HepG2 (cell line): ENCODE data around the gene GUCA1A. TPM values are rescaled to one million over a fixed set of nuclear protein-coding genes. Genes with fewer than 3 reads are reported as not detected.

ENCODE experiments used
- ATAC-seq: fragments of 200-7000 bp; cut with Tn5 transposase; 3 replicates; pipeline ENCODE4 v1.9.1; 2020; ENCODE audit warnings: mild to moderate bottlenecking, moderate library complexity
- BruUV-seq: library from RNA; stranded (reverse); fragments of 400-500 nt; replicated peaks from 2 replicates; lab custom pipeline; 2021; lab: Mats Ljungman, UMichigan
- CTCF ChIA-PET: fragments of 300-600 bp; formaldehyde crosslinking; extraction: SDS; loops from one replicate; lab custom pipeline; 2021; ENCODE audit warnings: low total read pairs, inconsistent platforms, low intra/inter-chr PET ratio; lab: Yijun Ruan, JAX
- POLR2A ChIA-PET: fragments of 350-600 bp; sonication (Branson Sonifier 250); formaldehyde crosslinking; loops from one replicate; lab custom pipeline; 2020; ENCODE audit warnings: antibody characterized with exemption, inconsistent platforms; lab: Yijun Ruan, JAX
- DNase-seq: peaks from one replicate; pipeline ENCODE4 v3.0.0-alpha.2; 2015; ENCODE audit warnings: low spot score
- FAIRE-seq: peaks from 3 replicates; lab custom pipeline; 2011; peaks lifted over from hg19 to GRCh38; lab: Jason Lieb, UNC
- H2AFZ ChIP-seq: one replicate; pipeline ENCODE4 v1.6.1; 2011; ENCODE audit warnings: low read length, inconsistent platforms
- H3K27ac ChIP-seq: fragments of 300-600 bp; 3 replicates; pipeline ENCODE4 v1.8.0; 2011; ENCODE audit warnings: mixed run types, mild to moderate bottlenecking, mixed read lengths, low read length, inconsistent platforms; ENCODE audit not compliant: insufficient read depth; ENCODE audit errors: extremely low read length
- H3K27me3 ChIP-seq, 2 experiments: fragments of 200-600 bp in 1 of 2; 2 replicates in 1 of 2; 3 replicates in 1 of 2; pipeline versions ENCODE4 v1.6.0 to v1.8.0; 2011; ENCODE audit warnings: low read length in 2 of 2, mild to moderate bottlenecking in 2 of 2, moderate library complexity in 2 of 2, inconsistent platforms in 1 of 2; ENCODE audit not compliant: insufficient read depth in 2 of 2, control insufficient read depth in 1 of 2
- H3K36me3 ChIP-seq, 2 experiments: fragments of 200-600 bp in 1 of 2; replicated peaks in 1 of 2; 2 replicates in 1 of 2; 3 replicates in 1 of 2; pipeline versions ENCODE4 v1.5.1 to v1.8.0; 2011; ENCODE audit warnings: low read length in 2 of 2, inconsistent platforms in 1 of 2; ENCODE audit not compliant: insufficient read depth in 2 of 2, control insufficient read depth in 1 of 2
- H3K4me1 ChIP-seq: 2 replicates; pipeline ENCODE4 v1.5.1; 2012; ENCODE audit warnings: low read length, inconsistent platforms; ENCODE audit not compliant: insufficient read depth
- H3K4me2 ChIP-seq: 2 replicates; pipeline ENCODE4 v1.6.0; 2011; ENCODE audit warnings: low read depth, low read length, inconsistent platforms
- H3K4me3 ChIP-seq, 3 experiments: fragments of 200-600 bp in 1 of 3; sonication (generic), shearing (Covaris generic) in 1 of 3; replicated peaks in 1 of 3; 2 replicates each; pipeline ENCODE4 v1.5.1; 2011 to 2016; ENCODE audit warnings: low read length in 3 of 3, inconsistent platforms in 2 of 3, low read depth in 2 of 3, mild to moderate bottlenecking in 2 of 3, control low read depth in 1 of 3, mixed read lengths in 1 of 3; ENCODE audit not compliant: insufficient read depth in 1 of 3
- H3K79me2 ChIP-seq: one replicate; pipeline ENCODE4 v1.6.1; 2011; ENCODE audit warnings: low read length, inconsistent platforms; ENCODE audit not compliant: insufficient read depth
- H3K9ac ChIP-seq: 2 replicates; pipeline ENCODE4 v1.6.0; 2011; ENCODE audit warnings: mild to moderate bottlenecking, low read depth, low read length, inconsistent platforms; ENCODE audit not compliant: insufficient read depth
- H3K9me3 ChIP-seq: 2 replicates; pipeline ENCODE4 v1.5.1; 2012; ENCODE audit warnings: mild to moderate bottlenecking, low read length
- H4K20me1 ChIP-seq: 2 replicates; pipeline ENCODE4 v1.6.0; 2011; ENCODE audit warnings: inconsistent platforms, mild to moderate bottlenecking, low read length, moderate library complexity; ENCODE audit not compliant: insufficient read depth
- HOXA5 ChIP-seq: sonication (generic); formaldehyde crosslinking; IDR thresholded peaks from 2 replicates; pipeline ENCODE4 v1.4.0; 2020; ENCODE audit warnings: missing genetic modification reagents
- NCOA2 ChIP-seq: sonication (generic); formaldehyde crosslinking; IDR thresholded peaks from 2 replicates; pipeline ENCODE4 v1.8.0; 2022; ENCODE audit warnings: inconsistent platforms
- NFE2 ChIP-seq: sonication (generic); formaldehyde crosslinking; IDR thresholded peaks from 2 replicates; pipeline ENCODE4 v1.4.0; 2020; ENCODE audit warnings: missing genetic modification reagents
- NFYC ChIP-seq: IDR thresholded peaks from 2 replicates; pipeline ENCODE4 v1.6.1; 2016; ENCODE audit warnings: missing genetic modification reagents, missing compliant biosample characterization
- PLRG1 ChIP-seq: fragments of 450-650 bp; conservative IDR thresholded peaks from 2 replicates; pipeline ENCODE4 v1.6.1; 2016
- SIX1 ChIP-seq: sonication (generic); formaldehyde crosslinking; IDR thresholded peaks from 2 replicates; pipeline ENCODE4 v1.4.0; 2020; ENCODE audit warnings: missing genetic modification reagents, borderline replicate concordance
- SP5 ChIP-seq: IDR thresholded peaks from 2 replicates; pipeline ENCODE4 v1.6.1; 2016; ENCODE audit warnings: low read depth, borderline replicate concordance
- TBX3 ChIP-seq: fragments of 450-650 bp; IDR thresholded peaks from 2 replicates; pipeline ENCODE4 v1.6.1; 2017; ENCODE audit warnings: antibody characterized with exemption, mild to moderate bottlenecking, inconsistent platforms, borderline replicate concordance
- ZFP90 ChIP-seq: sonication (generic); formaldehyde crosslinking; IDR thresholded peaks from 2 replicates; pipeline ENCODE4 v1.8.0; 2022; ENCODE audit warnings: missing genetic modification reagents, mild to moderate bottlenecking, inconsistent platforms, borderline replicate concordance
- ZNF264 ChIP-seq: sonication (generic); formaldehyde crosslinking; IDR thresholded peaks from 2 replicates; pipeline ENCODE4 v1.4.0; 2020; ENCODE audit warnings: missing genetic modification reagents
- ZNF335 ChIP-seq: sonication (generic); formaldehyde crosslinking; IDR thresholded peaks from 2 replicates; pipeline ENCODE4 v1.4.0; 2020; ENCODE audit warnings: missing genetic modification reagents
- ZNF746 ChIP-seq: sonication (generic); formaldehyde crosslinking; IDR thresholded peaks from 2 replicates; pipeline ENCODE4 v1.8.0; 2022; ENCODE audit warnings: mild to moderate bottlenecking, missing genetic modification reagents
- ZSCAN9 ChIP-seq: IDR thresholded peaks from 2 replicates; pipeline ENCODE4 v1.6.1; 2016; ENCODE audit warnings: borderline replicate concordance
- WGBS: methylation state at CpG from one replicate; pipeline ENCODE4 v1.1.6; 2017; ENCODE audit warnings: low lambda C conversion rate; 5-methylcytosine and 5-hydroxymethylcytosine counted together
- in situ Hi-C: cut with HindIII; loops from 2 replicates; pipeline ENCODE4 v1.10.0; 2017; ENCODE audit warnings: low pct_unique_long_range_greater_than_20kb; ENCODE audit not compliant: extremely low pct_ligation_motif_present
- intact Hi-C: fragments of 100-400 bp; cut with micrococcal nuclease; formaldehyde crosslinking; loops from one replicate; pipeline ENCODE4 v1.10.0; 2022; ENCODE audit not compliant: unreplicated experiment
- polyA plus RNA-seq, 8 experiments: library from polyadenylated mRNA; depleted of rRNA in 3 of 8; stranded (reverse) in 7 of 8; unstranded in 1 of 8; fragments of >200 nt; fragmentation: Illumina TruSeq in 4 of 8; extraction: Trizol in 4 of 8; gene quantifications; 2 replicates each; pipeline versions ENCODE4 v1.2.1 to v1.2.3, GENCODE V29; 2011 to 2016; ENCODE audit warnings: low read depth in 4 of 8, missing spikeins in 1 of 8, mixed read lengths in 1 of 8; ENCODE audit not compliant: insufficient read depth in 1 of 8
- total RNA-seq, 5 experiments: library from RNA; depleted of rRNA; stranded (reverse); fragments of >200 nt; fragmentation: Illumina TruSeq; extraction: Trizol; gene quantifications; 2 replicates each; pipeline ENCODE4 v1.2.3, GENCODE V29; 2016; ENCODE audit warnings: low read depth in 1 of 5
- TF ChIP-seq, protein P1 (sequence below): sonication (generic); formaldehyde crosslinking; IDR thresholded peaks from 2 replicates; pipeline ENCODE4 v1.4.0; 2020; ENCODE audit warnings: missing genetic modification reagents

GUCA1A gene
- total and polyA plus RNA-seq, 2 of the 13 experiments (the other 11 are each of a cell fraction or from before 2014, with no cell fraction given): not detected

DNA sequence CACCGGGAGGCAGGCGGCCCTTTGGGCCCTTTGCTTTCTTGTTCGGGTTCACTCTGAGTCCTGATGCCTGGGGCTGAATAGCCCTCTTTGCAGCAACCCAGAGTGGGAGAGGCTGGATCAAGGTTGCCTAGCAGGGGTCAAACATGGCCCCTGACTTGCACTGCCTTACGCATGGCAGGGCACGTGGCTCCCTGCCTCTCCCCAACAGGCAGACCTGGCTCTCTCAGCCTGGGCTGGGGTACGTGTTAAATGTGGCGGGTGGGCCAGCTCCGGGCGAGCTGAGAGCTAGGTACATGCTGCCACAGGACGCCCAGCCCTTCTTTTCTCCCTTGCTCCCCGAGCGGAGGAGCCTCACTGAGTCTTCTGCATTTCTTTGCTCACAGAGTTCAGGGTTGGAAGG lies 38.0 kb upstream of the GUCA1A start (continued):
- TF ChIP-seq TBX3 (no peak), ZNF746 (CRISPR knock-in tag) (no peak), PLRG1 (no peak), ZSCAN9 (CRISPR knock-in tag) (no peak), ZNF335 (CRISPR knock-in tag) (no peak), SIX1 (no peak), HOXA5 (CRISPR knock-in tag) (no peak), NFE2 (CRISPR knock-in tag) (no peak)

- TF ChIP-seq ZNF264: no peak
- TF ChIP-seq NFYC (CRISPR knock-in tag): no peak
- TF ChIP-seq SP5: no peak
- TF ChIP-seq NCOA2 (CRISPR knock-in tag): no peak
- TF ChIP-seq, protein P1, sequence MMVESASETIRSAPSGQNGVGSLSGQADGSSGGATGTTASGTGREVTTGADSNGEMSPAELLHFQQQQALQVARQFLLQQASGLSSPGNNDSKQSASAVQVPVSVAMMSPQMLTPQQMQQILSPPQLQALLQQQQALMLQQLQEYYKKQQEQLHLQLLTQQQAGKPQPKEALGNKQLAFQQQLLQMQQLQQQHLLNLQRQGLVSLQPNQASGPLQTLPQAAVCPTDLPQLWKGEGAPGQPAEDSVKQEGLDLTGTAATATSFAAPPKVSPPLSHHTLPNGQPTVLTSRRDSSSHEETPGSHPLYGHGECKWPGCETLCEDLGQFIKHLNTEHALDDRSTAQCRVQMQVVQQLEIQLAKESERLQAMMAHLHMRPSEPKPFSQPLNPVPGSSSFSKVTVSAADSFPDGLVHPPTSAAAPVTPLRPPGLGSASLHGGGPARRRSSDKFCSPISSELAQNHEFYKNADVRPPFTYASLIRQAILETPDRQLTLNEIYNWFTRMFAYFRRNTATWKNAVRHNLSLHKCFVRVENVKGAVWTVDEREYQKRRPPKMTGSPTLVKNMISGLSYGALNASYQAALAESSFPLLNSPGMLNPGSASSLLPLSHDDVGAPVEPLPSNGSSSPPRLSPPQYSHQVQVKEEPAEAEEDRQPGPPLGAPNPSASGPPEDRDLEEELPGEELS (CRISPR knock-in tag): no peak
- TF ChIP-seq ZFP90 (CRISPR knock-in tag): no peak
- WGBS: 82% methylated on average over 2 of the region's 2 CpGs
- ChIA-PET POLR2A (interaction anchor here (0.8 kb wide), 1 partner anchor 40 kb away, joined by 3 read pairs; no protein-coding TSS in a partner anchor), CTCF (interaction anchor here (2.5 kb wide), 1 partner anchor 31 kb away, joined by 13 read pairs; no protein-coding TSS in a partner anchor)
- BruUV-seq: no TSS peak
- FAIRE-seq (no peak), DNase-seq (no peak), ATAC-seq (no peak)
- H4K20me1 ChIP-seq: no peaks in the 10 kb centered on the region
- no peak overlapping the region for H3K4me2 ChIP-seq
- H3K36me3 ChIP-seq: no peaks in the 10 kb centered on the region
- H3K79me2 ChIP-seq: no peaks in the 10 kb centered on the region
- H3K27ac ChIP-seq: no peak overlapping the region
- H3K9ac ChIP-seq: no peak overlapping the region
- H3K27me3 ChIP-seq: no peaks in the 10 kb centered on the region
- H3K4me3 ChIP-seq: no peak overlapping the region
- H2AFZ ChIP-seq: no peak overlapping the region
- H3K9me3 ChIP-seq: no peaks in the 10 kb centered on the region
- peaks cover 66% of the 10 kb centered on the region for H3K4me1 ChIP-seq
- intact Hi-C loops (loop anchor here (2.0 kb wide), 1 partner anchor 39 kb away; no protein-coding TSS in a partner anchor), in situ Hi-C loops (no loop called here)
Observed at GRCh38 chr6:42135722-42136121, 37.4 kb upstream of the GUCA1A start.
